Measurements from ENCODE around the gene PIRT. TPM values are rescaled to one million over a fixed set of nuclear protein-coding genes. Genes with fewer than 3 reads are reported as not detected.

Gene PIRT
- polyA plus RNA-seq, 1 donor (not counting 4 experiments of a cell fraction or from before 2014, with no cell fraction given), result not detected

DNA sequence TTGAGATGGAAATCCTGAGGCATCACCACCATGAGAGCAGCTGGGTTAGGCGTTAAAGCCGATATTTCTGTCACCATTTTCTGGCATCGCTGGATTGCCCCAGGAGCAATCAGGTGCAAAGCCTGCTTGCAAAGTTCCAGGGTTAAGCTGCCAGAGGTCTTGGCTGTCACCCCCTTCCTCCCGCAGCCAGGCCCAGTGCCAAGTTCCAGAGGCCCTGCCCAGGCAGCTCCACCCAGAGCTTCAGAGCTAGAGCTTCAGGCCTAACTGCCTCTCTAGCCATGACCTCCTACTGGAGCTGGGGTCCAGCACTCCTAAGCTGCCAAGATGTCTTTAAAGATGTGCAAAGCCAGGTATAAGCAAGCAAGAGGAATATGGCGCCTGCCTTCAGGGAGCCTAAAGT lies 25.2 kb downstream of the PIRT start:
- no peak for FAIRE-seq
- Histone ChIP-seq H3K4me2 (ENCODE audit: control insufficient read depth, extremely low read depth, insufficient read depth, low read depth, low read length) (no peak overlapping the region), H3K27ac (ENCODE audit: control insufficient read depth, insufficient read depth, low read length) (no peak overlapping the region), H3K4me1 (ENCODE audit: control insufficient read depth, extremely low read depth, insufficient read depth, low read length) (no peaks in the 10 kb centered on the region), H2AFZ (ENCODE audit: control insufficient read depth, low read length) (no peak overlapping the region), H4K20me1 (ENCODE audit: control insufficient read depth, extremely low read depth, insufficient read depth, low read length) (no peaks in the 10 kb centered on the region), H3K9ac (ENCODE audit: control insufficient read depth, extremely low read depth, insufficient read depth, low read length) (no peak overlapping the region), H3K36me3 (ENCODE audit: control insufficient read depth in 2 of 2, extremely low read depth in 1 of 2, insufficient read depth in 2 of 2, low read length in 2 of 2) (no peaks in the 10 kb centered on the region), H3K4me3 (ENCODE audit: control insufficient read depth in 2 of 3, extremely low read depth in 1 of 3, insufficient read depth in 2 of 3, low read depth in 1 of 3, low read length in 3 of 3) (no peak overlapping the region), H3K9me3 (ENCODE audit: control insufficient read depth, low read depth, low read length) (no peaks in the 10 kb centered on the region), H3K79me2 (ENCODE audit: control insufficient read depth, insufficient read depth, low read length) (no peaks in the 10 kb centered on the region), H3K27me3 (ENCODE audit: control insufficient read depth, extremely low read depth, insufficient read depth, low read length) (no peaks in the 10 kb centered on the region), H3K9me1 (ENCODE audit: control insufficient read depth, extremely low read depth, insufficient read depth, low read length) (no peaks in the 10 kb centered on the region)
- TF ChIP-seq CTCF (optimal IDR thresholded peaks at IDR 0.05 in 1 of 3, IDR thresholded peaks at IDR 0.05 in 1 of 3, conservative IDR thresholded peaks at IDR 0.05 in 1 of 3; ENCODE audit: extremely low read depth in 1 of 3, insufficient read depth in 2 of 3, low read length in 3 of 3) (no peak), EZH2 (IDR thresholded peaks at IDR 0.05; ENCODE audit: low read length) (no peak)
- dilution Hi-C loops (cut with MboI; ENCODE audit: extremely low pct_ligation_motif_present, low sequenced_read_pairs), result no loop called here
- no peak for DNase-seq (ENCODE audit: low read depth, low spot score)

DNA sequence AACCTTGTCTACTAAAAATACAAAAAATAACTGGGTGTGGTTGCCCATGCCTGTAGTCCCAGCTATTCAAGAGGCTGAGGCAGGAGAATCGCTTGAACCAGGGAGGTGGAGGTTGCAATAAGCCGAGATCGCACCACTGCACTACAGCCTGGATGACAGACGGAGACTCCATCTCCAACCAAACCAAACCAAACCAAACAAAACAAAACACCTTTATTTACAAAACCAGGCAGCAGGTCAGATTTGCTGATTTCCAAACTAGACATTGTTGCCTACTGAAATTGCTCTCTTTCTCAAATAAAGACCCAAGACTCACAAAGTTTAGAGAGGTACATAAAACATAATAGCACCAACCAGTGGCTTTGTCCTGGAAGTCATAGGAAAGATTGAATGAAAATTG lies 28.3 kb downstream of the PIRT start:
- H3K27ac ChIP-seq (ENCODE audit: control insufficient read depth, insufficient read depth, low read length), result no peak overlapping the region
- H3K4me1 ChIP-seq (ENCODE audit: control insufficient read depth, extremely low read depth, insufficient read depth, low read length), result no peaks in the 10 kb centered on the region
- DNase-seq (ENCODE audit: low read depth, low spot score) (no peak), FAIRE-seq (no peak)
- dilution Hi-C loops (cut with MboI; ENCODE audit: extremely low pct_ligation_motif_present, low sequenced_read_pairs), result no loop called here
- no peaks in the 10 kb centered on the region for H4K20me1 ChIP-seq (ENCODE audit: control insufficient read depth, extremely low read depth, insufficient read depth, low read length)
- H3K79me2 ChIP-seq (ENCODE audit: control insufficient read depth, insufficient read depth, low read length), result no peaks in the 10 kb centered on the region
- H3K9me3 ChIP-seq (ENCODE audit: control insufficient read depth, low read depth, low read length), result no peaks in the 10 kb centered on the region
- no peak overlapping the region for H3K4me2 ChIP-seq (ENCODE audit: control insufficient read depth, extremely low read depth, insufficient read depth, low read depth, low read length)
- no peaks in the 10 kb centered on the region for H3K27me3 ChIP-seq (ENCODE audit: control insufficient read depth, extremely low read depth, insufficient read depth, low read length)
- H3K36me3 ChIP-seq (ENCODE audit: control insufficient read depth in 2 of 2, extremely low read depth in 1 of 2, insufficient read depth in 2 of 2, low read length in 2 of 2), result no peaks in the 10 kb centered on the region
- no peaks in the 10 kb centered on the region for H3K9me1 ChIP-seq (ENCODE audit: control insufficient read depth, extremely low read depth, insufficient read depth, low read length)
- H3K4me3 ChIP-seq (ENCODE audit: control insufficient read depth in 2 of 3, extremely low read depth in 1 of 3, insufficient read depth in 2 of 3, low read depth in 1 of 3, low read length in 3 of 3), result no peak overlapping the region
- H3K9ac ChIP-seq (ENCODE audit: control insufficient read depth, extremely low read depth, insufficient read depth, low read length), result no peak overlapping the region
- H2AFZ ChIP-seq (ENCODE audit: control insufficient read depth, low read length), result no peak overlapping the region
- TF ChIP-seq EZH2 (IDR thresholded peaks at IDR 0.05; ENCODE audit: low read length) (no peak), CTCF (optimal IDR thresholded peaks at IDR 0.05 in 1 of 3, IDR thresholded peaks at IDR 0.05 in 1 of 3, conservative IDR thresholded peaks at IDR 0.05 in 1 of 3; ENCODE audit: extremely low read depth in 1 of 3, insufficient read depth in 2 of 3, low read length in 3 of 3) (no peak)

Measured in keratinocyte (primary cell).